ENCODE measurements around the gene SYNPO2.
"Not testable (repeated sequence)": the region's sequence is repeated elsewhere in the genome, so short reads cannot be mapped to it uniquely, and the experiment has no call there.

SYNPO2 gene

DNA sequence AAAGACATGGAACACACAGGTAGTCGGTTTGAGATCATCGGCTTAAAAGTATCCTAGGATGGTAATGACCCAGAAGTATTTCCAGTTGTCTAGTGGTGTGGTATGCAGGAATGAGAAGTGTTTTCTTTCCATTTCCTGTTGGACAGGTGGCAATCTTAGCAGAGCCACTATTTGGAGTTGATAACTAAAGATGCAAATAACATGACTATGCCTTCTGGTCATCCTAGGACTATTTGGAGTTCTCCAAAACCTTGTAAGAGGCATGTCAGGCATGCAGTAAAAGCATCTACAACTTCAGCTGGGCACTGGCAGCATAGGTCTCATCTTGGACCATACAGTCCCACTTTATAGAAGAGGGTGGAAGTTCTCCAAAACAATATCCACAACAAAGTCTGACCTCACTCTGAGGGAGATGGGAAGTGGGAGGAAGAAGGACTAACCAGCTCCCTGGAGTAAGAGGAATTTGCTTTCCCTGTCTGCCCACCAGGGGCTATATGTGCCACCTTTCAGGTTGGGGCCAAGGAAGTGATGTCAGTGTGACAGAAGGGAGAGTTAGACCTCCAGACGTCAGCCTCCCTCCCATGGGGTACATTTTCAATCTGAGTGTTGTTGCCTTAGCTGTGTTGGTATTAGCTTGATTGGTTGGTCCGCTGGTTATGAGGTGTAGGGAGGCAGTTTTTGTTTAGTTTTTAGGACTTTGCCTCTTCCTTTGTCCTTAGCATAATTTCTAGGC is 145.8 kb downstream of the SYNPO2 start:
- no peak for DNase-seq

- no peak for DNase-seq
These were observed 147.5 kb downstream of the SYNPO2 start for GRCh38 chr4:119035951-119036737.

GRCh38 chr4:119037709-119038108 is 149.1 kb downstream of the SYNPO2 start:
- DNase-seq: no peak

- no peak for DNase-seq
These were observed 149.6 kb downstream of the SYNPO2 start for GRCh38 chr4:119038116-119038841.

- DNase-seq: no peak
These were observed 150.5 kb downstream of the SYNPO2 start for GRCh38 chr4:119039160-119039559.

DNA sequence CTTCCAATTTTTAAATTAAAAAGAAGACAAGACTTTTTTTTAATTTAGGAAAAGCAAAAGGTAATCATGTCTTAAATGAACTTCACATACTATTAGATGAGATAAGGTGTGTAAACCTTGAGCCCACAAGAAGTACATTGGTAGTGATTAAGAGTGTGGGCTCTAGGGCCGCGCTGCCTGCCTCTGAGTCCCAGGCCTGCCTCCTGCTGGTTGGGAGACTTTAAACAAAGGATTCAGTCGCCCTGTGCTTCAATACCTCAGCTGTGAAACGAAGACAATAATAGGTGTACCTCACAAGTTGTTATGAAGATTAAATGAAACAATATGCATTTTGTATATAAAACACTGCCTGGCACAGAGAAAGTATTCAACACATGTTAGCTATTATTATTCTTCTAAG is 151.1 kb downstream of the SYNPO2 start:
- DNase-seq: no peak

- no peak for DNase-seq
These were observed 151.6 kb downstream of the SYNPO2 start for GRCh38 chr4:119040261-119040660.

DNA sequence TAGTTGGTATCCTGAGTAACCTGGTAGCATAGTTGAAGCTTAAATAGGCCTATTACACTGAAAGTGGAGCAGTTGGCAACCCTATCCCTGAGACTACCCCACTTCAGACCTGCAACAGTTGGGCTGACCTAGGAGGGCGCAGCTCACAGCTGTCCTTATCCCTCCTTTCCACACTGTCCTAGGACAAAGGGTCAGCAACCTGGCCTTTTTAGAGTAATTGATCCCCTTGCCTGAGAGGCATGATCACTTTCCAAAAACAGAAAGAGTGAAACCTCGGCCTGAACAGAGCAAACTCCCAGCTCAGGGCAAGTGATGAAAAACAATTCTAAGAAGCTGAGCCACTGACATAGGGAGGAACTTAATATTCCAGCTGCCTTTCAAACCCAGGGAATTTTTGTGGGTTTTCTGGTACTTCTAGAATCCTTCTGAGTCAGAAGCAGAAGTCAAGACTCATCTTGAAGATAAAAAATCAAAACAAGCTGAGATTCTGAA is 152.1 kb downstream of the SYNPO2 start:
- DNase-seq: no peak

- DNase-seq: no peak
These were observed 152.7 kb downstream of the SYNPO2 start for GRCh38 chr4:119041396-119041795.

GRCh38 chr4:119041951-119042560 is 153.4 kb downstream of the SYNPO2 start:
- peak; percentile 36 for DNase-seq

GRCh38 chr4:119046263-119046662 is 157.6 kb downstream of the SYNPO2 start:
- no peak for DNase-seq

- not testable (repeated sequence) for DNase-seq
These were observed 158.4 kb downstream of the SYNPO2 start for GRCh38 chr4:119047059-119047458.

DNA sequence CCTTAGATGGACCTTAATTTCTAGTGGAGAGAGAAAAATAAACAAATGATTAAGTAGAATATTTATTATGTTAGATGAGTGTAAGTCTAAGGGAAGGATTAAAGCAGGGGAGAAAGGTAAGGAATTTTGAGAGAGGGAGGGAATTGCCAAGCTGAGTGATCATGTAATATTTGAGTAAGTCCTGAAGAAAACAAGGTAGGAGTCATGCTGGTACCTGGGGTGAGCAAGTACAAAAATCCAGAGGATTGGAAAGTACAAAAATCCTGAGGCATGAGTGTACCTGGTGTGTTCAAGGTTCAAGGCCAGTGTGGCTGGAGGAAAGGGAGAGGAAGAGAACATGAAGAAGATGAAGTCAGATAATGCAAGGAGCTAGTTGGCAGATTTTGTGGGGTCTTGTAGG is 159.8 kb downstream of the SYNPO2 start:
- no peak for DNase-seq

GRCh38 chr4:119049342-119049741 is 160.7 kb downstream of the SYNPO2 start:
- no peak for DNase-seq

GRCh38 chr4:119050527-119051090 is 162.0 kb downstream of the SYNPO2 start:
- DNase-seq: no peak

GRCh38 chr4:119053245-119053644 is 164.6 kb downstream of the SYNPO2 start:
- DNase-seq: no peak

DNA sequence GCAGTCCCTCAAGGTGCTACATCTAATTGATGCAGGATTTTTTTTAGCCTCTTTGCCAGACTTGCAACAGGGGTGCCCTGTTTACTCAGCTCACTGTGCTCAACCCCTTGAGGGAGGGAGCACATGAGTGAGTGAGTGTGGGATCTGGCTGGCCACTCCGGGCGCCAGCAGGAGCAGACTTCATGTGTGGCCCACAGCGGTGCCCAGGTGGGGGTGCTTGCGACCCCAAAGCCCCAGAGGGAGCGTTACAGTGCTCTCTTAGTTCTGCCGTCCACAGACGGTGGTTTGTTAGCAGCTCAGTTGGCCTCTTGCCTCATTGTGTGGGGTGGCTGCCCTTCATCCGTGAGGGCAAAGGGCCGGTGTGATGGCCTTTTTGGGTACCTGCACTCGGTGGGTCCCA is 165.3 kb downstream of the SYNPO2 start:
- no peak for DNase-seq

GRCh38 chr4:119057417-119057816 is 168.8 kb downstream of the SYNPO2 start:
- no peak for DNase-seq

GRCh38 chr4:119059221-119059620 is 170.6 kb downstream of the SYNPO2 start:
- no peak for DNase-seq

- not testable (repeated sequence) for DNase-seq
These were observed 178.5 kb downstream of the SYNPO2 start for GRCh38 chr4:119067125-119067524.

DNA sequence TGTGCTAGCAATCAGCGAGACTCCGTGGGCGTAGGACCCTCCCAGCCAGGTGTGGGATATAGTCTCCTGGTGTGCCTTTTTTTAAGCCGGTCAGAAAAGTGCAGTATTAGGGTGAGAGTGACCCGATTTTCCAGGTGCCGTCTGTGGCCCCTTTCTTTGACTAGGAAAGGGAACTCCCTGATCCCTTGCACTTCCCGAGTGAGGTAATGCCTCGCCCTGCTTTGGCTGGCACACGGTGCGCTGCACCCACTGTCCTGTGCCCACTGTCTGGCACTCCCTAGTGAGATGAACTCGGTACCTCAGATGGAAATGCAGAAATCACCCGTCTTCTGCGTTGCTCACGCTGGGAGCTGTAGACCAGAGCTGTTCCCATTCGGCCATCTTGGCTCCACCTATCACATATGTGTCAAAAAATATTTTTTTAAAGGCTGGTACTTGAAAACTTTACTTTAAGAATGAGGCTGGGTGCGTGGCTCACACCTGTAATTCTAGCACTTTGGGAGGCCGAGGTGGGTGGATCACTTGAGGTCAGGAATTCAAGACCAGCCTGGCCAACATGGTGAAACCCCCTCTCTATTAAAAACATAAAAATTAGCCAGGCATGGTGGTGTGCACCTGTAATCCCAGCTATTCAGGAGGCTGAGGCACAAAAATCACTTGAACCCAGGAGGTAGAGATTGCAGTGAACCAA is 179.2 kb downstream of the SYNPO2 start:
- not testable (repeated sequence) for DNase-seq

Measured in right kidney (tissue), 1 donor.